B cell (primary cell): ENCODE results near the gene VPS8. TPM values are rescaled to one million over a fixed set of nuclear protein-coding genes. Genes with fewer than 3 reads are reported as not detected.

Source experiments
- ATAC-seq: fragments of 200-7000 bp; cut with Tn5 transposase; one replicate; pipeline ENCODE4 v1.10.0; 2021; ENCODE audit warnings: low read depth, mild to moderate bottlenecking, moderate number of reproducible peaks, moderate library complexity
- CTCF ChIA-PET: fragments of 350-600 bp; sonication (Branson Sonifier 250); formaldehyde crosslinking; loops from one replicate; lab custom pipeline; 2021; ENCODE audit warnings: antibody characterized with exemption, inconsistent platforms; lab: Charles Lee
- POLR2A ChIA-PET: fragments of 350-600 bp; sonication (Branson Sonifier 250); formaldehyde crosslinking; loops from one replicate; lab custom pipeline; 2021; ENCODE audit warnings: antibody characterized with exemption; lab: Charles Lee
- DNase-seq: peaks from one replicate; pipeline ENCODE4 v3.0.0; 2013
- H2AFZ ChIP-seq: 2 replicates; pipeline ENCODE4 v1.6.1; 2012; ENCODE audit warnings: mild to moderate bottlenecking, low read depth, low read length; ENCODE audit not compliant: insufficient read depth, poor library complexity, severe bottlenecking
- H3K27ac ChIP-seq, 2 donors: 1 replicate in 1 of 2; 2 replicates in 1 of 2; pipeline ENCODE4 v1.5.1; 2012 to 2013; ENCODE audit warnings: low read length in 2 of 2, mild to moderate bottlenecking in 2 of 2, moderate library complexity in 1 of 2
- H3K27me3 ChIP-seq, 4 experiments: fragments of 200-600 bp in 1 of 4; sonication (generic) in 1 of 4; replicated peaks in 1 of 4; 1 replicate in 2 of 4; 2 replicates in 2 of 4; pipeline versions ENCODE4 v1.6.1 to v1.7.0; 2013 to 2016; ENCODE audit warnings: low read length in 3 of 4, mild to moderate bottlenecking in 2 of 4, mixed read lengths in 1 of 4, moderate library complexity in 1 of 4; ENCODE audit not compliant: insufficient read depth in 4 of 4, control insufficient read depth in 3 of 4; ENCODE audit errors: control extremely low read depth in 1 of 4
- H3K36me3 ChIP-seq, 2 experiments: replicated peaks in 1 of 2; 1 replicate in 1 of 2; 2 replicates in 1 of 2; pipeline versions ENCODE4 v1.6.1 to v1.7.1; 2013; ENCODE audit warnings: low read length in 1 of 2; ENCODE audit not compliant: insufficient read depth in 2 of 2, control insufficient read depth in 1 of 2; ENCODE audit errors: control extremely low read depth in 1 of 2, extremely low read depth in 1 of 2
- H3K4me1 ChIP-seq, 2 donors: fragments of 200-600 bp in 1 of 2; sonication (generic) in 1 of 2; 1 replicate in 1 of 2; 2 replicates in 1 of 2; pipeline versions ENCODE4 v1.5.1 to v1.6.1; 2013 to 2017; ENCODE audit warnings: low read length in 2 of 2; ENCODE audit not compliant: control insufficient read depth in 2 of 2, insufficient read depth in 2 of 2
- H3K4me2 ChIP-seq: replicated peaks from 2 replicates; pipeline ENCODE3; 2012; ENCODE audit warnings: mild to moderate bottlenecking, low read depth, low read length; ENCODE audit not compliant: poor library complexity, severe bottlenecking
- H3K4me3 ChIP-seq, 5 experiments: fragments of 200-600 bp in 1 of 5; sonication (generic) in 1 of 5; 1 replicate in 3 of 5; 2 replicates in 2 of 5; pipeline versions ENCODE4 v1.5.1 to v1.7.0; 2011 to 2016; ENCODE audit warnings: low read length in 4 of 5, mild to moderate bottlenecking in 4 of 5, low read depth in 2 of 5, control low read depth in 1 of 5, moderate library complexity in 1 of 5; ENCODE audit not compliant: insufficient read depth in 1 of 5; ENCODE audit errors: control extremely low read depth in 1 of 5, extremely low read depth in 1 of 5
- H3K79me2 ChIP-seq: fragments of 200-600 bp; sonication (generic); one replicate; pipeline ENCODE4 v1.6.0; 2016; ENCODE audit warnings: low read length; ENCODE audit not compliant: control insufficient read depth, insufficient read depth
- H3K9ac ChIP-seq: fragments of 200-600 bp; sonication (generic); 2 replicates; pipeline ENCODE4 v1.6.1; 2017; ENCODE audit warnings: mild to moderate bottlenecking, low read length, moderate library complexity
- H3K9me3 ChIP-seq, 3 donors: one replicate each; pipeline versions ENCODE4 v1.6.1 to v1.7.1; 2013; ENCODE audit warnings: low read length in 2 of 3; ENCODE audit not compliant: control insufficient read depth in 2 of 3, insufficient read depth in 1 of 3; ENCODE audit errors: control extremely low read depth in 1 of 3
- H4K20me1 ChIP-seq: 2 replicates; pipeline ENCODE4 v1.6.0; 2012; ENCODE audit warnings: mild to moderate bottlenecking, low read length; ENCODE audit not compliant: insufficient read depth, control insufficient read depth, poor library complexity, severe bottlenecking
- H3K27ac Mint-ChIP-seq: one replicate; pipeline ENCODE4 v1.8.0; 2021; ENCODE audit warnings: mixed read lengths
- H3K27me3 Mint-ChIP-seq: one replicate; pipeline ENCODE4 v1.8.0; 2021; ENCODE audit warnings: mixed read lengths
- H3K4me1 Mint-ChIP-seq: one replicate; pipeline ENCODE4 v1.8.0; 2021; ENCODE audit warnings: mixed read lengths
- H3K4me3 Mint-ChIP-seq: one replicate; pipeline ENCODE4 v1.8.0; 2021; ENCODE audit warnings: mixed read lengths
- H3K9me3 Mint-ChIP-seq: one replicate; pipeline ENCODE4 v1.8.0; 2022; ENCODE audit warnings: mixed read lengths; ENCODE audit not compliant: insufficient read depth
- CTCF ChIP-seq: fragments of 200-600 bp; IDR thresholded peaks from one replicate; pipeline ENCODE4 v1.8.0; 2022; ENCODE audit warnings: antibody characterized with exemption, mild to moderate bottlenecking
- EZH2 ChIP-seq: IDR thresholded peaks from 2 replicates; pipeline ENCODE4 v1.6.1; 2012; ENCODE audit warnings: borderline replicate concordance, low read depth, mild to moderate bottlenecking, moderate library complexity, low read length; ENCODE audit not compliant: insufficient read depth, poor library complexity, severe bottlenecking
- WGBS: methylation state at CpG from one replicate; pipeline ENCODE4 v1.1.5; 2013; ENCODE audit warnings: missing lambda C conversion rate; ENCODE audit not compliant: insufficient coverage; 5-methylcytosine and 5-hydroxymethylcytosine counted together
- intact Hi-C: fragments of 100-400 bp; cut with micrococcal nuclease; formaldehyde crosslinking; loops from one replicate; pipeline ENCODE4 v1.10.0; 2022
- polyA plus RNA-seq: library from polyadenylated mRNA; depleted of rRNA; stranded (reverse); fragments of >200 nt; gene quantifications from 2 replicates; pipeline ENCODE4 v1.2.3, GENCODE V29; 2012
- total RNA-seq, 2 donors: library from RNA; stranded (reverse); fragments of 120-200 nt in 1 of 2; gene quantifications; 1 replicate in 1 of 2; 2 replicates in 1 of 2; pipeline versions ENCODE4 v1.2.3 to v1.2.4, GENCODE V29; 2013 to 2022

The VPS8 gene
- total and polyA plus RNA-seq, 2 donors (not counting 1 experiment from before 2014, with no cell fraction given) = 18.3 to 95.6 TPM

DNA sequence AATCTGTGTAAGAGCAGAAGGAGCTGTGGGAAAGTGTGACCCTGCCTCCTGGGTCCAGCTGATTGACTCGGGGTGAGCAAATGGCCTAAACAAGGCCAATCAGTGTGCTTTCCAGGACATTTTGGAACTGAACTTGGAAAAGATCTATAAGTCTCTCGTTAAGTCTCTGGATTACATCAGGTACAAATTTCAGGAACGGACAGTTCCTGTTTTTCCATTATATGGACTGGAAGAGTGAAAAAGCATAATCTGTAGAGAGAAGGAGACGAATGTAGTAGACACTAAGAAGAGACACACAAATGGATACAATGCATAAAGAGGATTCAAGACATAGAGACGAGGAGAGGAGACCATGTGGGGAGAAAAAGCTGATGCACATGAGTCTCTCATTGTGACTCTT is 173.6 kb downstream of the VPS8 start:
- H3K36me3 ChIP-seq = peaks cover 19 to 23% of the 10 kb centered on the region in 2 experiments
- WGBS = 100% methylated on average over 3 of the region's 5 CpGs
- ATAC-seq (no peak), DNase-seq (no peak)
- H2AFZ ChIP-seq = no peak overlapping the region
- intact Hi-C loops = no loop called here
- no peaks in the 10 kb centered on the region for H3K4me1 Mint-ChIP-seq
- H3K27ac ChIP-seq = no peak overlapping the region
- H3K4me1 ChIP-seq = no peaks in the 10 kb centered on the region
- no peak overlapping the region for H3K4me3 ChIP-seq
- H3K27me3 ChIP-seq = no peaks in the 10 kb centered on the region
- H3K4me2 ChIP-seq = no peak overlapping the region
- ChIA-PET CTCF (no interaction called here), POLR2A (no interaction called here)
- H3K79me2 ChIP-seq = no peaks in the 10 kb centered on the region
- H3K4me3 Mint-ChIP-seq = no peak overlapping the region
- no peak for TF ChIP-seq EZH2
- no peak for TF ChIP-seq CTCF
- H3K9ac ChIP-seq = no peak overlapping the region
- no peaks in the 10 kb centered on the region for H4K20me1 ChIP-seq
- no peaks in the 10 kb centered on the region for H3K9me3 ChIP-seq
- no peak overlapping the region for H3K27ac Mint-ChIP-seq
- H3K9me3 Mint-ChIP-seq = no peaks in the 10 kb centered on the region
- H3K27me3 Mint-ChIP-seq = no peaks in the 10 kb centered on the region

- no peak overlapping the region for H3K4me2 ChIP-seq
- peaks cover 14 to 23% of the 10 kb centered on the region in 2 experiments for H3K36me3 ChIP-seq
- no peak overlapping the region for H3K9ac ChIP-seq
- TF ChIP-seq CTCF (no peak), EZH2 (no peak)
- no peaks in the 10 kb centered on the region for H3K4me1 Mint-ChIP-seq
- DNase-seq (no peak), ATAC-seq (no peak)
- POLR2A ChIA-PET = no interaction called here
- H4K20me1 ChIP-seq = no peaks in the 10 kb centered on the region
- H3K27me3 Mint-ChIP-seq = no peaks in the 10 kb centered on the region
- no peaks in the 10 kb centered on the region for H3K27me3 ChIP-seq
- intact Hi-C loops = no loop called here
- H3K4me3 ChIP-seq = no peak overlapping the region
- CTCF ChIA-PET = no interaction called here
- H3K4me1 ChIP-seq = no peaks in the 10 kb centered on the region
- H3K79me2 ChIP-seq = no peaks in the 10 kb centered on the region
- H3K9me3 ChIP-seq = no peaks in the 10 kb centered on the region
- H3K9me3 Mint-ChIP-seq = no peaks in the 10 kb centered on the region
- no peak overlapping the region for H3K27ac ChIP-seq
- H2AFZ ChIP-seq = no peak overlapping the region
- no peak overlapping the region for H3K27ac Mint-ChIP-seq
- no peak overlapping the region for H3K4me3 Mint-ChIP-seq
- 100% methylated on average over 1 of the region's 3 CpGs for WGBS
These were observed 174.5 kb downstream of the VPS8 start for GRCh38 chr3:184986366-184986889.
